ENCODE measurements around the gene ZSWIM5. TPM values are rescaled to one million over a fixed set of nuclear protein-coding genes. Genes with fewer than 3 reads are reported as not detected.
"Not testable (repeated sequence)": the region's sequence is repeated elsewhere in the genome, so short reads cannot be mapped to it uniquely, and the experiment has no call there.

ZSWIM5 gene
- total RNA-seq (ENCODE audit: low replicate concordance) = 0.49 and 4.7 TPM in 2 replicates

DNA sequence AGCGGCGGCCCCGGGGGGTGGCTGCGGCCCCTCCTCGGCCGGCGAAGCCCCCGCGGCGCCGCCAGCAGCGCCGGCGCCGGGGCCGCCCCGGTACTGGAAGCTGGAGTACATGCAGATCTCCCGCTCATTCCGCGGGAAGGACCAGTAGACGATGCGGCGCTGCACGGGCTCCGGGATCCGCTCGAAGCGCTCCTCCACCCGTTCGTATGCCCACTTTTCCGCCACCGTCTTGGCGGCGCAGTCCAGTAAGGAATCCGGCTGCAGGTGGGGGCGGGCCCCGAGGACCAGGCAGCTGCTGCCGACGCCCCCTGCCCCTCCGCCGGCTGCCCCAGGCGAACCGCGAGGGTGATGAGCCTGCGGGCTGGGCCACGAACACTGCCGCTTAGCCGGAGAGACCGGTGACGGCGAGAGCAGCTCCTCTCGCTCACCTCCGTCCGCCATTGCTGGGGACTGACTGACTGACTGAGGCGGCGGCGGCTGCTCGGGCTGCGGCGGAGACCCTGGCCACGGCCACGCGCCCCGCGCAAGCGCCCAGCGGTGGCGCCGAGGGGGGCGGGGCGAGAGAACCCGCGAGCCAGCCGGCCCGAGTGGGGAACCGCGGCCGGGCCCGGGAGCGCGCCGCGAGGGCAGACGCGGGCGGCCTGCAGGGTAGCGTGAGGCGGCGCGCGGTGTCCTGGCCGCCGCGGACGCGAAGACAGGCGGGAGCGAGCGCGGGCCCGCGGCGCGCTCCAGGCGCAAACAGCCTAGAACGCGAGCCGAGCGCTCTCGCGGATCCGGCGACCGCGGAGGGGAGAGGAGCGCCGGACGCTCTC lies at the start of gene ZSWIM5:
ZSWIM5 (minus strand) TSS at position 696 of the 812 bp plus-strand sequence; CDS start at position 441, 255 bp downstream.
- TF ChIP-seq, protein P1, sequence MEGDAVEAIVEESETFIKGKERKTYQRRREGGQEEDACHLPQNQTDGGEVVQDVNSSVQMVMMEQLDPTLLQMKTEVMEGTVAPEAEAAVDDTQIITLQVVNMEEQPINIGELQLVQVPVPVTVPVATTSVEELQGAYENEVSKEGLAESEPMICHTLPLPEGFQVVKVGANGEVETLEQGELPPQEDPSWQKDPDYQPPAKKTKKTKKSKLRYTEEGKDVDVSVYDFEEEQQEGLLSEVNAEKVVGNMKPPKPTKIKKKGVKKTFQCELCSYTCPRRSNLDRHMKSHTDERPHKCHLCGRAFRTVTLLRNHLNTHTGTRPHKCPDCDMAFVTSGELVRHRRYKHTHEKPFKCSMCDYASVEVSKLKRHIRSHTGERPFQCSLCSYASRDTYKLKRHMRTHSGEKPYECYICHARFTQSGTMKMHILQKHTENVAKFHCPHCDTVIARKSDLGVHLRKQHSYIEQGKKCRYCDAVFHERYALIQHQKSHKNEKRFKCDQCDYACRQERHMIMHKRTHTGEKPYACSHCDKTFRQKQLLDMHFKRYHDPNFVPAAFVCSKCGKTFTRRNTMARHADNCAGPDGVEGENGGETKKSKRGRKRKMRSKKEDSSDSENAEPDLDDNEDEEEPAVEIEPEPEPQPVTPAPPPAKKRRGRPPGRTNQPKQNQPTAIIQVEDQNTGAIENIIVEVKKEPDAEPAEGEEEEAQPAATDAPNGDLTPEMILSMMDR (IDR thresholded peaks at IDR 0.05; ENCODE audit: insufficient read depth, low read length) = no peak
- H3K4me3 ChIP-seq (ENCODE audit: low read depth, low read length) = peak within 1 kb of the TSS; percentile 71
- DNase-seq (ENCODE audit: low read depth) = peak; percentile 51

DNA sequence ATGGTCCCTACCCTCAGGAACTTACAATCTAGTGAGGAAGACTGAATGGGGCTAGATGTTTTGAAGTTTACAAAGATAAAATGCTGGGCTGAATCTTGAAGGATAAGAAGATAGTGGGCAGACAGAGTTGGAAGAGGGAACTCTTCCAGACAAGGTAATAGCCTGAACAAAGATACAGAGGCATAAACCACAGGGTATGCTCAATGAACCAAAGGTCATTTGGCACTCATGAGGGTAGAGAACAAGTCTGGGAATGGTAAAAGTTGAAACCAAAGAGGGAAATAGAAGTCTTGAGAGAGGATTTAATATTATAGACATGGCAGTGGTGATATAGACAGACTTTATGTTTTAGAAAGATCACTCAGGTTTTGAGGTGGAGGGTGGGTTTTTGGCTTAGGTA lies 48.1 kb upstream of the ZSWIM5 start:
- TF ChIP-seq, protein P1 (IDR thresholded peaks at IDR 0.05; ENCODE audit: insufficient read depth, low read length) = no peak
- no peak overlapping the region for H3K4me3 ChIP-seq (ENCODE audit: low read depth, low read length)
- no peak for DNase-seq (ENCODE audit: low read depth)

DNA sequence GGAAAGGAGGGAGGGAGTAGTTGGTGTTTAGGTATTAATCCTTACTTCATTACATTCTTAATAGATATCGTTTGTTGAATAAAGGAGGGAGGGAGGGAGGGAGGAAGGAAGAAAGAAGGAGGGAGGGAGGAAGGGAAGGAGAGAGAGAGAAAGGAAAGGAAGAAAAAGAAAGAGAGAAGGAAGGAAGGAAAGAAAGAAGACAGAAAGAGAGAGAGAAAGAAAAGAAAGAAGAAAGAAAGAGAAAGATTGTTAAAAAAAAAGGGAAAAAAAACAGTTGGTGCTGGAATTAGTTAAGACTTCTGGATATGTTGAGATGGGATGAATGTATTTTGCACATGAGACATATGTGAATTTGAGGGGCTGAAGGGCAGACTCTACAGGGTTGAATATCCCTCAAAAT lies 44.1 kb upstream of the ZSWIM5 start:
- TF ChIP-seq, protein P1 (IDR thresholded peaks at IDR 0.05; ENCODE audit: insufficient read depth, low read length) = no peak
- H3K4me3 ChIP-seq (ENCODE audit: low read depth, low read length) = no peak overlapping the region
- no peak for DNase-seq (ENCODE audit: low read depth)

DNA sequence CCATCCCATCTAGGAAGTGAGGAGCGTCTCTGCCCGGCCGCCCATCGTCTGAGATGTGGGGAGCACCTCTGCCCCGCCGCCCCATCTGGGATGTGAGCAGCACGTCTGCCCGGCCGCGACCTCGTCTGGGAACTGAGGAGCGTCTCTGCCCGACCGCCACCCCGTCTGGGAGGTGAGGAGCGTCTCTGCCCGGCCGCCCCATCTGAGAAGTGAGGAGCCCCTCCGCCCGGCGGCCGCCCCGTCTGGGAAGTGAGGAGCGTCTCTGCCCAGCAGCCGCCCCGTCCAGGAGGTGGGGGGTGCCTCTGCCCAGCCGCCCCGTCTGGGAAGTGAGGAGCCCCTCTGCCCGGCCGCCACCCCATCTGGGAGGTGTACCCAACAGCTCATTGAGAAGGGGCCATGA lies 41.6 kb upstream of the ZSWIM5 start:
- not testable (repeated sequence) for H3K4me3 ChIP-seq (ENCODE audit: low read depth, low read length); DNase-seq (ENCODE audit: low read depth)

DNA sequence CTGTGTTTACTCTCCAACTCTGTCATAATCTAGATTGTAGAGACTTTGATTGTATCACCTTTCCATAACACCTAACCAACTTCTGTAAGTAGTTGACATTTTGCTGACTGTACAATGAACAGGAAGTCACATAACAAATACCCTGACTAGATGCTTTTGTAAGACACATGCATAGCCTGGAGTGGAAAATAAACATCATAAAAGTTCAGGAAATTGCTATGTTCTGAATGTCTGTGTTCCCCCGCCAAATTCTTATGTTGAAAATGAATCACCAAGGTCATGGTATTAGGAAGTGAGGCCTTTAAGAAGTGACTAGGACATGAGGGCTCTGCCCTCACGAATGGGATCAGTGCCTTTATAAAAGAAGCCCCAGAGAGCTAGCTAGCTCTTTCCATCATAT lies 40.4 kb upstream of the ZSWIM5 start:
- TF ChIP-seq, protein P1 (IDR thresholded peaks at IDR 0.05; ENCODE audit: insufficient read depth, low read length) = no peak
- H3K4me3 ChIP-seq (ENCODE audit: low read depth, low read length) = no peak overlapping the region

DNA sequence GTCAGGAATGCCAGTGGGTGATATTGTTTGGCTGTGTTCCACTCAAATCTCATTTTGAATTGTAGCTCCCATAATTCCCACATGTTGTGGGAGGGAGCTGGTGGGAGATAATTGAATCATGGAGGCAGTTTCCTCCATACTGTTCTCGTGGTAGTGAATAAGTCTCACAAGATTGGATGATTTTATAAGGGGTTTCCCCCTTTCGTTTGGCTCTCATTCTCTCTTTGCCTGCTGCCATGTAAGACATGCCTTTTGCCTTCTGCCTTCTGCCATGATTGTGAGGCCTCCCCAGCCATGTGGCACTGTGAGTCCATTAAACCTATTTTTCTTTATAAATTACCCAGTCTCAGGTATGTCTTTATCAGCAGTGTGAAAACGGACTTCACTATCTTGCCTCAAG lies 40.0 kb upstream of the ZSWIM5 start:
- peak; percentile 11 for DNase-seq (ENCODE audit: low read depth)
- not testable (repeated sequence) for H3K4me3 ChIP-seq (ENCODE audit: low read depth, low read length)

More for the DNA sequence above, 40.4 kb upstream of the ZSWIM5 start:
- peak; percentile 90 for DNase-seq (ENCODE audit: low read depth)

DNA sequence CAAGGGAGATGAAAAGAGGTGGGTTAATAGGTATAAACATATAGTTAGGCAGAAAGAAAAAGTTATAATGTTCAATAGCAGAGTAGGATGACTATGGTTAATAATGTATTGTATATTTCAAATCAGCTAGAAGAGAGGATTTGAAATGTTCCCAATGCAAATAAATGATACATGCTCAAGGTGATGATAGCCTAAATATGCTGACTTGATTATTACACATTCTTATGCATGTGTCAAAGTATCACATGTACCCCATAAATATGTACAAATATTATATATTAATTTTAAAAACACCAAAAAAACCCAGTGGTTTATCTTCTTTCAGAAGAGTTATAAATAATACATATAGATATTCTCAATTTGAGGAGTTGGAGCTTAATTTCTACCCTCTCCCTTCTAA lies 38.3 kb upstream of the ZSWIM5 start:
- H3K4me3 ChIP-seq (ENCODE audit: low read depth, low read length) = no peak overlapping the region
- TF ChIP-seq, protein P1 (IDR thresholded peaks at IDR 0.05; ENCODE audit: insufficient read depth, low read length) = no peak
- DNase-seq (ENCODE audit: low read depth) = no peak
